GM19324 (cell line): ENCODE measurements around the gene TENM3.

Experiments used
- ATAC-seq: cut with Tn5 transposase; IDR thresholded peaks from one replicate; pipeline ENCODE4 v1.9.1; 2021; ENCODE audit warnings: mild to moderate bottlenecking, moderate library complexity; ENCODE audit not compliant: unreplicated experiment, low FRiP score

The TENM3 gene

GRCh38 chr4:182749667-182750167 is 506.5 kb downstream of the TENM3 start:
- no peak for ATAC-seq

DNA sequence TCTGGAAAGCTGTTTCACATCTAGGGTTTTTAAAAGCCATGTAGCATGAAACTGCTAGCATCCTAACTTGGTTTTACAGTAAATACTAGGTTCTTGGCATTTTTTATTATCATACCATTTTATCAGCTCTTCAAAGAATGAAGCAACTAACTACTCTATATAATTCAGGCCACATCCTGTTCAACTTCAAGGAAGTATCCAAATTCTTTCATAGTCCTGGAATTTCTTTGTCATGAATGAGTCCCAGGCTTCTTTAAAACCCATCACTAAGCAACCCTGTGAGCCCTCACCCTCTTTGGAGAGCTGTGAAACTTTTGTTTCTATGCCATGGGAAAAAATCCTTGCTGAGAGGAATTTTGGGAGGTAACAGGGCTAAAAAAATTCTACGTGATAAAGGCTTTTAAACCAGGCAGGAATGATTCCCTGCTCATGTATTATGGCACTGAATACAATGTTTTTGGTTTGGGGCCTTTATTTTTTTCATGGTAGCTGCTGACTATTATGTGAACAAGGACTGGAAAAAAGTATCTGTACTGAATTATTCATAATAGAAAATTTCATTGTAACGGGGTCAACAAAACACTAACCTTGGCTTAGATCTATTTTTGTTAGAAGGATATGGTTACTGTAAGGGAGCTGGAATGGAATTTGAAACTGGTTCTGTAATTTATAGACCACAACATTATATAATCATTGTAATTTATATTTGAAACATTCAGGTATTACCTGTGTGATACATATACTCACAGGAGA is 509.1 kb downstream of the TENM3 start:
- ATAC-seq = no peak

- ATAC-seq = no peak
These were observed 511.7 kb downstream of the TENM3 start for GRCh38 chr4:182754895-182755294.

DNA sequence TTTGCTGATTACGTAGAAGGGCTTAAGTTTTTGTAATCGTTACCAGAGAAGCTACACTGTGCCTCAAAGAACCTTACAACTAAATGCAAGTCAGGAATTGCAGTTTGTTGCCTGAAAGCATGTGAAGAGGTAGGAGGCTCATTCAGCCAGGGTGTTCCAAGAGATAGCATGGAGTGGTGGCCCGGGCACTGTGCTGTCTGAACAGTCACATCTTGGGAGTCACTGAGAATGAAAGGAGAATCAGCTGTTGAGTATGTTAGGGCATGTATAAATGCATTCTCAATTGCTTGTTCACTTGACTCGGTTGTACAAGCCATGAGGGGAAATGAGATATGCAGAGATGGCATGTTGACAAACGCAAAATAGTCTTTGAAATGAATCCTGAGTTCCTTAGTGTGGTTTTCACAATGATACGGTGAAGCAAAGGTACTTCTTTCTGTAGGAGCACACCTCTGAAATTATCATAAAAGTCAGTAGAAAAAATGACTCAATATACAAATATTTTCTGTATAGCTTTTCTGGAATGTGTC is 513.0 kb downstream of the TENM3 start:
- ATAC-seq = no peak

DNA sequence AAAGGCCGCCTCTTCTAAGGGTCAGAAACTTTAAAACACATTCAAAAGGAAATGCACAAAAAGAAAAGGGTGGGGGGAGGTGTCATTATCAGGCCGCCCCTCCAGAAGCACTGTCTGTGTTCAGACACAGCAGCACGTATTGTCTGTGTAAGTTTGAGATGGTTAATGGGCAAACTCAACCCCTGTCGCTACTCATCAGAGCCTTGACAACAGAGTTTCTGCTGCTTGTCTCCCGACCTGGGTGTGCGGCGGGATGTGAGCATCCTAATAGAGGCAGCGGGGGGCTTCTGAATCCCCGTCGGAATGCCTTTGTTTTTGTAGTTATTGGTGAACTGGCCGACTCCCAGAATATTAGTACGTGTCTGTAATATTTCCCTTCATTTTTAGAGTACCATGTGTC is 515.1 kb downstream of the TENM3 start:
- ATAC-seq = no peak

- no peak for ATAC-seq
These were observed 517.4 kb downstream of the TENM3 start for GRCh38 chr4:182760551-182761043.

GRCh38 chr4:182764137-182764536 is 520.9 kb downstream of the TENM3 start:
- ATAC-seq = no peak

DNA sequence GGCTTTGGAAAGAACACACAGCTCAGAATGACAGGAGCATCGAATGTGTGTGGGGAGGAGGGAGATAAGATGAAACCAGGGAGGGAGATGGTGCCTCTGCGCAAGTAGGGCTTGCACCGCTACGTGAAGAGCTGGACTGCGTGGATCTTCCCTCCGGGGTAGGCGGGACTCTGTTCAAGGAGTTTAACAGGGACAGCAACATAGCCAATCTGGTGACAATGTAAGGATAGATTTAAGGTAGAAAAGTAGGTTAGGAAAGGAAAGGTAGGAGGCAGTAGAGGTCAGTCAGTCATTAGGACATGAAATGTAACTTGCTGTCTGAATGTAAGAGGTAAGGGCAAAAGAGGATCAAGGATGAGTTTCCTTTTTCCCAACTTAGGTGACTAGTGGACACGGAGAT is 521.4 kb downstream of the TENM3 start:
- no peak for ATAC-seq

GRCh38 chr4:182765987-182766856 is 523.0 kb downstream of the TENM3 start:
- ATAC-seq = no peak

- ATAC-seq = no peak
These were observed 523.7 kb downstream of the TENM3 start for GRCh38 chr4:182766857-182767250.

DNA sequence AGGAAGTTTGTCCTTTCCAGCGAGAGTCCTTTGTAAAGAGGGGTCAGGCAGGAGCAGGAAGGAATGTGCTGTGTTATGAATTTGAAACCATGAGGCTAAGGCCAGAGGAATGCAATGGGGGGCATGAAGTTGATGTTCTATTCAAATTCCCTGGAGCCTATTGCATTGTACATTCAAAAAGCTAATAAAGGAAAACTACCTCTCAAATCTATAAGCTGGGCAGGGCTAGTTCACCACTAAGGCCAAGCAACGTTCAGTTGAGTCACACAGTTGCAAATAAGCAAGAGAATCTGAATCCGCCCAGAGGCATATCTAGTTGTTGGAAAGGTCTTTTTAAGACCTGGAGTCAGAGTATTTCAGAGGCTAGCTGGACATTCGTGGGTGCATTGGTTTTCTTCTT is 525.6 kb downstream of the TENM3 start:
- ATAC-seq = no peak

DNA sequence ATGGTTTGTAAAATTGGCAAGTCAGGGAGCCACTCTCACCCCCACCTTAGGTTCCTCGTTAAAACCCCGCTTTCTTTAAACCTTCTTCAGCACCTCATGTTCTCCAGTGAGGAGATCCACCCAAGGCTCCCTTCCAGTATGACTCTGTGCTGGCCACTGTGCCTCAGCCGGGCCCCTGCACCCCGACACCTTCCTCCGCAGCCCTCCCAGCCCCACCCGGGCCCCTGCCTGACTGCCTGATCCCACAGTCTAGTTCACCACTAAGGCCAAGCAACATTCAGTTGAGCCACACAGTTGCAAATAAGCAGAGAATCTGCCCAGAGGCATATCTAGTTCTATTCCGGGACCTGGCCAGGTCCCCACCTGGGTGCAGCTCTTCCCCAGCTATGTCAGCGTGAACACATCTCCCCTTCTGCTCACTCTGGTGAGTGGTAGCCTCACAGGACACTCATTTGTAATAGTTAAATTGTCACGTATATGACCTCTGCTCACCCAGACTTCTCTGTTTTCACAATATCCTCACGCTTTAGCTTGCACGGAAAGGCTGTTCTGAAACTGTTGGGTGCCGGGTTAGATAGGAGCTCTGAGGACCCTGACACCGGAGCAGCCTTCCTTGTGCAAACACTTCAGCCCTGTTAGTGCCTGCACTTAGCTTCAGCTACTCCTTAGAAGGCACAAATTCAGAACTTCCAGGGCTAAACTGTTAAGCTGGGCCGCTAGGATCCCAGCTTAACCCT is 527.2 kb downstream of the TENM3 start:
- no peak for ATAC-seq

DNA sequence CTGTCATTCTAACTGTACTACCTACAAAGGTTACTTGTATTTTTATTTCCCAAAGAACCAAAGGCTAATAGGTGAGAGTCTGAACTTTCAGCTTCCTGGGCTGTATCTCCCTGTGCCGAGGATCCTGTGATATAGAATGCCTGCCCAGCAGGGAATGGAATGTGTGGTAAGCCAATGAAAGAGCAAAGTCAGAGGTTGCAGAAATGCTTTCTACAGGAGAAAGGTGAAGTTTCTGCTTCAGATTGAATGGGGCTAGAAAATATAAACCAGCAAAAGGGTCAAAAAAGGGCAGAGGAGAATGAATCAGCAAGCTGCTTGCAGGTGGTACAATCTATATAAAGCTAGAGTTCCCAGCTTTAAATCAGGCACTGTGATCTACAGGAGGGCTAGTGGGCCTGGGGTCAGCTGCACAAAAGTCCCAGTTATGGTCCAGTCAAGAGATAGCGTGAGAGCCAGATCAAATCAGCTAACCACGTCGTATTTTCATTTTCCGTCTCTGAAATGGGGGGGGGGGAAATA is 527.9 kb downstream of the TENM3 start:
- ATAC-seq = no peak

GRCh38 chr4:182775075-182775474 is 531.9 kb downstream of the TENM3 start:
- no peak for ATAC-seq

DNA sequence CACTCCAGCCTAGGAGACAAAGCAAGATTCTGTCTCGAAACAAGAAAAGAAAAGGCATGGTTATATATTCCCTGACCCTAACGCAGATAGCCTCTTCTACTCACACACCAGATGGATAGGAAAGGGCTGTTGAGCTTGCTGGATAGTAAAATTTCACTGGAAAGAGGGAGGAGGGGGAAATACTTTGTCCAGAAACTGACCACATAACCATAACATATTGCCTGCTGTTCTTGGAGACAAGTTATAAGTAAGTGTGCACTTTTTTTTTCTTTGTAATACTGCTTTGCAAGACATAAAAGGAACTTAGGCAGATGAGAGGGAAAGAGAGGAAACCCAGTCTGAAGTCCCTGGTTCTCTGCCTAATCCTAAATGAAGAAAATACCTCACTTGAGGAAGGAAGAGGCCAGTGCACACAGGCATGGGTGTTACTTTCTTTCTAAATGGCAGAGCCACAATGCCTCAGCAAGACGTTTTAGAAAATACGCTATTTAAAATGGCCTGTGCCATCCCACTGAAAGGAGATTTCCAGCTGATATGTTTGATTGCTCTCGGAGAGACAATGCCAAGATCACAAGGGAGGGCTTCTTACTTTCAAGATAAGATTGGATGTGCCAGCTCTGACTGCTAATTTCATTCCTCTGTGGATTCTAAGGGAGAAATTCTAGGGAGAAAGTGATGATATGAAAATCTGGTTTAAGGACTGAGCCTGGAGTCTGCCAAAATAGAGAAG is 533.3 kb downstream of the TENM3 start:
- no peak for ATAC-seq

GRCh38 chr4:182778222-182778982 is 535.2 kb downstream of the TENM3 start:
- no peak for ATAC-seq

GRCh38 chr4:182786991-182787390 is 543.8 kb downstream of the TENM3 start:
- no peak for ATAC-seq

DNA sequence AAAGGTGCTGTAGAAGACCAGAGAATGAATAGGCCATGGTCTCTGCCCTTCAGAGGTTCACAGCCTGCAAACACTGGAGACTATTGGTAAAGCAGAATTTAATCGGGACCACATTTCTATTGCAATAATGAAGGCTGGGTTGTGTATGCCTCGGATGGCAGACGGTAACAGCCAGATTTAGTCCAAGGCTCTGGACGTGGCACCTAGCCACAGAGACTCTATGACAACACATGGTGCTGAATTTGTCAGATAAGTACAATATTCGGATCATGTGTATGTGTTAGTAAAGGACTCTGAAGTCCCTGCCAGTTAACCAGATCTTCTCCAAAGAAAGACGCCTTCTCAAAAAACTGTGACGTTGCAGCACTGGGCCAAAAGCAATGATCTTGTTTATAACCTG is 545.0 kb downstream of the TENM3 start:
- ATAC-seq = no peak

GRCh38 chr4:182789529-182789928 is 546.3 kb downstream of the TENM3 start:
- no peak for ATAC-seq
